Non-pigmented ciliary epithelial cell (primary cell): Measurements from ENCODE around the gene KDM5B.
"Not testable (repeated sequence)": the region's sequence is repeated elsewhere in the genome, so short reads cannot be mapped to it uniquely, and the experiment has no call there.

Experiments used
- DNase-seq: peaks from one replicate; pipeline ENCODE4 v3.0.0-alpha.2; 2010; ENCODE audit warnings: low read depth

KDM5B gene

GRCh38 chr1:202791077-202791747 lies 17.0 kb downstream of the KDM5B start:
- no peak for DNase-seq

GRCh38 chr1:202788800-202789199 lies 19.4 kb downstream of the KDM5B start:
- no peak for DNase-seq

- no peak for DNase-seq
These were observed 21.4 kb downstream of the KDM5B start for GRCh38 chr1:202786804-202787203.

- no peak for DNase-seq
These were observed 27.0 kb downstream of the KDM5B start for GRCh38 chr1:202781180-202781579.

- DNase-seq = no peak
These were observed 38.1 kb downstream of the KDM5B start for GRCh38 chr1:202770135-202770534.

- DNase-seq = no peak
These were observed 42.5 kb downstream of the KDM5B start for GRCh38 chr1:202765721-202766120.

- DNase-seq = no peak
These were observed 46.2 kb downstream of the KDM5B start for GRCh38 chr1:202762019-202762418.

GRCh38 chr1:202760589-202760988 lies 47.6 kb downstream of the KDM5B start:
- no peak for DNase-seq

GRCh38 chr1:202756391-202756790 lies 51.8 kb downstream of the KDM5B start:
- no peak for DNase-seq

GRCh38 chr1:202754293-202754692 lies 53.9 kb downstream of the KDM5B start:
- no peak for DNase-seq

- no peak for DNase-seq
These were observed 55.4 kb downstream of the KDM5B start for GRCh38 chr1:202752774-202753173.

GRCh38 chr1:202750761-202751160 lies 57.5 kb downstream of the KDM5B start:
- DNase-seq = no peak

GRCh38 chr1:202750024-202750423 lies 58.2 kb downstream of the KDM5B start:
- DNase-seq = no peak

- DNase-seq = no peak
These were observed 62.8 kb downstream of the KDM5B start for GRCh38 chr1:202745323-202745888.

GRCh38 chr1:202744770-202745169 lies 63.5 kb downstream of the KDM5B start:
- DNase-seq = not testable (repeated sequence)

- DNase-seq = no peak
These were observed 65.7 kb downstream of the KDM5B start for GRCh38 chr1:202742496-202742895.

- no peak for DNase-seq
These were observed 75.0 kb downstream of the KDM5B start for GRCh38 chr1:202733251-202733650.

GRCh38 chr1:202728951-202729350 lies 79.3 kb downstream of the KDM5B start:
- DNase-seq = no peak

GRCh38 chr1:202725526-202725925 lies 82.7 kb downstream of the KDM5B start:
- DNase-seq = no peak

GRCh38 chr1:202723708-202724107 lies 84.5 kb downstream of the KDM5B start:
- DNase-seq = no peak

- not testable (repeated sequence) for DNase-seq
These were observed 85.2 kb downstream of the KDM5B start for GRCh38 chr1:202723046-202723445.

GRCh38 chr1:202716654-202717053 lies 91.6 kb downstream of the KDM5B start:
- no peak for DNase-seq

GRCh38 chr1:202714202-202714601 lies 94.0 kb downstream of the KDM5B start:
- DNase-seq = not testable (repeated sequence)

GRCh38 chr1:202713110-202713509 lies 95.1 kb downstream of the KDM5B start:
- no peak for DNase-seq
